Activated CD8-positive, alpha-beta memory T cell treated with anti-CD3 and anti-CD28 coated beads for 36 hours (primary cell): ENCODE results near the gene SAPCD1. TPM values are rescaled to one million over a fixed set of nuclear protein-coding genes. Genes with fewer than 3 reads are reported as not detected.

Experiments used
- CTCF ChIA-PET: fragments of 350-600 bp; sonication (Branson Sonifier 250); formaldehyde crosslinking; loops from one replicate; lab custom pipeline; 2021; ENCODE audit warnings: antibody characterized with exemption; lab: Charles Lee
- POLR2A ChIA-PET: fragments of 350-600 bp; sonication (Branson Sonifier 250); formaldehyde crosslinking; loops from one replicate; lab custom pipeline; 2021; ENCODE audit warnings: antibody characterized with exemption; lab: Charles Lee
- total RNA-seq, 2 experiments: library from RNA; stranded (reverse); gene quantifications; one replicate each; pipeline ENCODE4 v1.2.3, GENCODE V29; 2021

Gene SAPCD1
- total RNA-seq, 2 experiments from 2014 or later: 7.6 to 8.6 TPM

- CTCF ChIA-PET: interaction anchor here (0.8 to 5.5 kb wide), 7 partner anchors 11 to 97 kb away, joined by 3 to 46 read pairs (median 7); partner anchors contain the start of genes DDAH2 and VARS1
- POLR2A ChIA-PET: interaction anchor here (0.6 to 1.6 kb wide), 7 partner anchors 10 to 223 kb away, joined by 3 to 7 read pairs (median 5); no protein-coding TSS in a partner anchor
These were observed 22.6 kb upstream of the SAPCD1 start, which contains the start of gene MSH5 for GRCh38 chr6:31739639-31740396. Gene MSH5, plus strand, starts transcription at chr6:31740005. Its CDS starts 462 bp downstream, at chr6:31740467.

DNA sequence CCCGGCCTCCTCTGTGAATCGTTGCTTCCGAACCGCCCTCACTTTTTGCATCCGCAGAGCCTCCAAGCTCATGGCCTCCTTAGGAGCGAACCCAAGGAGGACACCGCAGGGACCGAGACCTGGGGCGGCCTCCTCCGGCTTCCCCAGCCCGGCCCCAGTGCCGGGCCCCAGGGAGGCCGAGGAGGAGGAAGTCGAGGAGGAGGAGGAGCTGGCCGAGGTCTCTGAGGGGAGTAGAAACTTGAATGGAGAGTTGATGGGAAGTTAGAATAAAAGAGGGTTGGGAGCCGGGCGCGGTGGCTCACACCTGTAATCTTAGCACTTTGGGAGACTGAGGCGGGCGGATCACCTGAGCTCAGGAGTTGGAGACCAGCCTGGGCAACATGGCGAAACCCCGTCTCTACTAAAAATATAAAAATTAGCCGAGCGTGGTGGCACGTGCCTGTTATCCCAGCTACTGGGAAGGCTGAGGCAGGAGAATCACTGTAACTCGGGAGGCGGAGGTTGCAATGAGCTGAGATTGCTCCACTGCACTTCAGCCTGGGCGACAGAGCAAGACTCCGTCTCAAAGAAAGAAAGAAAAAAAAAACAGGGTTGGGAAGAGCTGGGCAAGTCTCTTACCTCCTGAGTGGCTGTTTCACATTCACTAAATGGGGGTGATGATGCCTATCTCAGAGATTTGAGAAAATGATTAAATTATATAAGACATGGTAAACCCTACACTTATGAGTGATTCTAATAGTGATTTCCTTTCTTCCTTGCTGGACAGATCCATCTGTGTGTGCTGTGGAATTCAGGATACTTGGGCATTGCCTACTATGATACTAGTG, 21.8 kb upstream of the SAPCD1 start:
- CTCF ChIA-PET: interaction anchor here (0.7 to 5.5 kb wide), 7 partner anchors 11 to 89 kb away, joined by 3 to 46 read pairs (median 7); partner anchors contain the start of genes DDAH2 and VARS1

DNA sequence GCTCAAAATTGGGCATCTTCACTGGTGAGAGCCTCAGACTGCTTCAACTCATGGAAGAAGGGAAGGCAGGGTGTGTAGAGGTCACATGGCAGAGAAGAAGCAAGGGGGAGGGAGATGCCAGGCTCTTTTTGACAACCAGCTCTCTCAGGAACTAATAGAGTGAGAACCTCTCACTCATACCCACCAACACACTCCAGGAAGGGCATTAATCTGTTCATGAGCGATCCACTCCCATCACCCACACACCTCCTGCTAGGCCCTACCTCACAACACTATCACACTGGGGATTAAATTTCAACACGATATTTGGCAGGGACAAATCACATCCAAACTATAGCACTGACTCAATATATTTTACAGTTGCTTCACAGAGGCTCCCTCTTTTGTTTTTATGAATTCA, 20.6 kb upstream of the SAPCD1 start:
- POLR2A ChIA-PET: no interaction called here
- CTCF ChIA-PET: interaction anchor here (0.7 to 5.5 kb wide), 6 partner anchors 10 to 75 kb away, joined by 3 to 46 read pairs (median 4); partner anchors contain the start of gene DDAH2

More for the DNA sequence above, 21.8 kb upstream of the SAPCD1 start:
- POLR2A ChIA-PET: interaction anchor here (0.5 to 1.6 kb wide), 4 partner anchors 10 to 212 kb away, joined by 3 to 7 read pairs (median 6); no protein-coding TSS in a partner anchor

- ChIA-PET CTCF (no interaction called here), POLR2A (no interaction called here)
These were observed 19.6 kb upstream of the SAPCD1 start for GRCh38 chr6:31742894-31743293.

DNA sequence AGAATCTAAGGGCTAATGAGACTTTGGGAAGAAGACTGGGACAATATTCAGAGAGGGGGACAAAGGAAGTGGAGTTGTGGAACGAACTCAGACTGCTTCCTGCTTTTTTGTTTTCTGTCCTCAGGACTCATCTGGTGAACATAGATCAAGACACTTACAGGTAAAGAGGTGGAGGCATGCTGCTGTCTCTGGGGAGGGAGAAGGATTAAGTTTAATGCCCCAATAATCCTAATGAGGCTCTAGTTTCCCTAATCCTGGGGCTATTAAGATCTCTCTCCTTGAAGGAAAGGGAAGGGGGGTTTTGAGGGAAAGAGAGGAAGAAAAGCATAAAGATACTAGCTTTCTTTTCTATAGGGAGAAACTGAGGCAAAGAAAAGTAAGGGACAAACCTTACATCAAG, 18.0 kb upstream of the SAPCD1 start:
- CTCF ChIA-PET: no interaction called here
- POLR2A ChIA-PET: no interaction called here

DNA sequence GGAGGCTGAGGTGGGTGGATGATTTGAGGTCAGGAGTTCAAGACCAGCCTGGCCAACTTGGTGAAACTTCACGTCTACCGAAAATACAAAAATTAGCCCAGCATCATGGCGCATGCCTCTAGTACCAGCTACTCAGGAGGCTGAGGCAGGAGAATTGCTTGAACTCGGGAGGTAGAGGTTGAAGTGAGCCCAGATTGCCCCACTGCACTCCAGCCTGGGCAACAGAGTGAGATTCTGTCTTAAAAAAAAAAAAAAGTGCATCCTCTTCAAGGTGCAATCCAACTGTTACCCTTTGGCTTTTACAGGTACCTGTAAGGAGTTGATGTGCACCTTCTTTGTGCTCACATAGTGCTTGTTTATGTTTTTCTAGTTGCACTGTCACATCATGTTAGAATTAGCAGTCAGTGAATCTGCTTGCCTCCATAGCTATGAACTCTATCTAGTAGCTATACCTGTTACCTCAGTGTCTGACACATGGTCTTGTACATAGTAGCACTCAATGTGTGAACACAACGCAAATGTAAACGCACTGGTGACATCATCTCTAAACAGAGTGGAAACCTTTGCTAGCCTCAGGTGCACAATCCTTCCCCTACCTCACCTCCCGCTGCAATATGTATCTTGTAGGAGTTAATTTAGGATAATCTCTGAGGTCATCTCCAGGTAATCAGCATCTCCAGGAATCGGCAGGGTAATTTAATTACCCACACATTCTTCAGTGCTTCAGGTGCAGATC, 13.0 kb upstream of the SAPCD1 start:
- POLR2A ChIA-PET: interaction anchor here (1.3 kb wide), 1 partner anchor 10 kb away, joined by 3 read pairs; no protein-coding TSS in a partner anchor
- CTCF ChIA-PET: interaction anchor here (1.1 kb wide), 1 partner anchor 25 kb away, joined by 3 read pairs; no protein-coding TSS in a partner anchor

DNA sequence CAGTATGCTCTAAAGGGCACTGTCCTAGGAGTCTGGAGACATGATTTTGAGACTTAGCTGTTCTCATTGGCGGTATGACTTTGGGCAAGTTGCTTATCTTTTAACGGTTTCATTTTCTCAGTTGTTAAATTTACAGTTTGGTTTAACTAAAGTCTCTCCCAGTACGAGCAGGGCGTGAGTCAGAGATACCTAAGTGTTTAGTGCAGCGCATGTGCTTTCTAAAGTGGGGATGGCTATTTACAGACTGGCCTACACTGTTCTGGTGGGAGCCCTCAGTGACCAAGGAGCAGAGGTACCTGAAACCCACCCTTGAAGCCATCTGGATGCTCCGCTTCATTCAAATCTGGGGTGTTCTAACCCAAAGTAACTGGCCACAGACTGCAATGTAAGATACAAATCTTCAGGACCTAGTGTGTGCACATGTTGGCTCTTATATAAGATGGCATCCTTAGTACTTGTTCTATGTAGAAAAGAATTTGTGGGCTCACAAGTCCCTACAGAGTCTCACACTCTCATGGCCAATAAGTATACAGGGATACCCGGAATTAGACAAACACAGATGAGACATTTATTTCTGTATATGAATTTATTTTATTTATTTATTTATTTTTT, 11.9 kb upstream of the SAPCD1 start:
- POLR2A ChIA-PET: interaction anchor here (1.3 kb wide), 1 partner anchor 9 kb away, joined by 3 read pairs; no protein-coding TSS in a partner anchor
- CTCF ChIA-PET: interaction anchor here (1.1 kb wide), 1 partner anchor 26 kb away, joined by 3 read pairs; no protein-coding TSS in a partner anchor

DNA sequence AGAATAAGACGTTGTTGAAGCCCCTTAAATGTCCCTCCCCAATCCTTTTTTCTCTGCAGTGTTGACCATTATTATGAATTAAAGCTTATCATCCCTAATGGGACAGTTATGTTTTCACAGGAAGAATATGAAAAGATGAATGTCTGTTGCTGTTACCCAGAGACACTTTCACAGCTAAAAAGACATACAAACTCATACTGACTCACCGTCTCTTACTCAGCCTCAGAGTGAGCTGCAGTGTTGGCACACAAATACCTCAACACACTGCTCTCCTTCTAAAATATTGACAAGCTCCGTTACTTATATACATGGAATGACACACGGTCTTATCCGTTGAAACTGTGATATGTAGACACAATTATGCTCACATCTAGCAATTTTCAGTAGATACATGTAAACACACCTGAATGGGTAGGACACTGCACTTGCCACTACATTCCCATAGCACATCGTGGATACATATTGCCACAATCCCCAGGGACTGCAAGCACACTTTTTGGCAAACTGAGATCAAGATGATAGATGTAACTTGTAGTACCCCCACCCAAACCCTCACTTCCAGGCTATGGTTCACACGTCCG, 9.6 kb upstream of the SAPCD1 start:
- CTCF ChIA-PET: interaction anchor here (1.3 kb wide), 1 partner anchor 12 kb away, joined by 5 read pairs; no protein-coding TSS in a partner anchor
- POLR2A ChIA-PET: interaction anchor here (0.6 kb wide), 1 partner anchor 38 kb away, joined by 6 read pairs; no protein-coding TSS in a partner anchor

DNA sequence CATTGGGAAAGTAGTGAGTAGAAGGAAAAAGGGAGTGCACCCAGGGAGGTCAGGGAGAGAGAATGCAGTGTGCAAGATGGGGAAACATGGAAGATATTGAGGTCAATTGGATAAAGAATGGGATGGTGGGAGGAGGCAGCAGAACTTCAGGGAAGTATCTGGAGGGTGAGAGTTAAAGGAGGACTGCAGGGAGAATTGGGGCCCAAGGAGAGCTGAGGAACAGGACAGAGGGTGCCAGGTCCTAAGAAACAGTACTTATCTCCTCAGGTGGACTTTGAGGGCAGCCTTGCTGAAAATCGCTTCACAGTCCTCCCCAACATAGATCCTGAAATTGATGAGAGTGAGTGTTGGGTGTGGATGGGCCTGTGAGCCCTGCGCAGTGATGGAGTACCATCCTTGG, 4.2 kb upstream of the SAPCD1 start:
- ChIA-PET CTCF (interaction anchor here (1.7 kb wide), 1 partner anchor 11 kb away, joined by 8 read pairs; no protein-coding TSS in a partner anchor), POLR2A (interaction anchor here (0.9 to 1.3 kb wide), 2 partner anchors 11 to 37 kb away, joined by 3 read pairs; no protein-coding TSS in a partner anchor)

GRCh38 chr6:31760790-31761189, 1.7 kb upstream of the SAPCD1 start:
- ChIA-PET POLR2A (no interaction called here), CTCF (interaction anchor here (0.5 kb wide), 1 partner anchor 148 kb away, joined by 3 read pairs; no protein-coding TSS in a partner anchor)

DNA sequence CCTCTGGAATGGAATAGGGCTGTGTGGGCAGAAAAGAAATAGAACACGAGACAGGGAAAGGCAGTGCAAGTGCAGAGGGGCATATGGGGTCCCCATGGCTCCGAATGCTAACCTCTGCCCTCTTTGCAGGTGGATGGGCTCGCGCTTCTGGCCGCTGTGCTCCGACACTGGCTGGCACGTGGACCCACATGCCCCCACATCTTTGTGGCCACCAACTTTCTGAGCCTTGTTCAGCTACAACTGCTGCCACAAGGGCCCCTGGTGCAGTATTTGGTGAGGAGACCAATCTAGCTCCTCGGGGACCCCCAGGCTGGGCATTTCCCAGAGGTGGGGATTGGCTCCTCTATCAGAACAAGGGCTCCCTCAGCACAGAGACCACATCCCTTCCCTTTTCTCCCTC, 1.1 kb upstream of the SAPCD1 start:
- CTCF ChIA-PET: no interaction called here

GRCh38 chr6:31762878-31763618, 592 bp downstream of the SAPCD1 start:
- ChIA-PET POLR2A (no interaction called here), CTCF (no interaction called here)

More for the DNA sequence above, 1.1 kb upstream of the SAPCD1 start:
- POLR2A ChIA-PET: no interaction called here

GRCh38 chr6:31763619-31763940, 1.1 kb downstream of the SAPCD1 start:
- CTCF ChIA-PET: no interaction called here
- POLR2A ChIA-PET: no interaction called here

- CTCF ChIA-PET: no interaction called here
- POLR2A ChIA-PET: no interaction called here
These were observed 1.7 kb downstream of the SAPCD1 start for GRCh38 chr6:31764198-31764597.

DNA sequence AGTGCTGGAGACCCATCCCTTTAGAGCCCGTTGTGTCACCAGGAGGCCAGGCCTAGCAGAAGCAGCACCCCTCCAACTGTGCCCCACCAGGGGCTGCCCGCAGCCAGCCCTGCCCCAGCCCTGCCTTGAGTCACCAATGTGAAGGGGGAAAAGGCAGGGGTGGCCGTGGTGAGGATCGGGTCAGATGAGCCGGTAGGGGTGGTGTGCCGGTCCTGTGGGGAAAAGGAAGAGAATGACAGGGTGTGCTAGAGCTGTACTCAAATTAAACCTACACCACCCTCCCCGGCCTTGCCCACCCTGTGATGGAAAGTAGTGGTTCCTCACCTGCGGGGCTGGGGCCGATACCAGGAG, 3.1 kb downstream of the SAPCD1 start:
- POLR2A ChIA-PET: no interaction called here
- CTCF ChIA-PET: interaction anchor here (1.1 to 1.2 kb wide), 2 partner anchors 26 to 36 kb away, joined by 3 read pairs; no protein-coding TSS in a partner anchor

GRCh38 chr6:31765910-31766794, 3.7 kb downstream of the SAPCD1 start:
- CTCF ChIA-PET: interaction anchor here (1.2 kb wide), 1 partner anchor 25 kb away, joined by 3 read pairs; no protein-coding TSS in a partner anchor
- POLR2A ChIA-PET: interaction anchor here (0.5 kb wide), 1 partner anchor 29 kb away, joined by 6 read pairs; no protein-coding TSS in a partner anchor
